ENCODE data around the gene RAB8B. TPM values are rescaled to one million over a fixed set of nuclear protein-coding genes. Genes with fewer than 3 reads are reported as not detected.

The RAB8B gene
- total and polyA plus RNA-seq, 9 of the 15 experiments (the other 6 are each of a cell fraction or from before 2014, with no cell fraction given), result 7.8 to 32.1 (median 24.2) TPM

GRCh38 chr15:63299943-63300575 is 110.7 kb downstream of the RAB8B start (continued):
- peak; percentile 84 for TF ChIP-seq ARID1B (IDR thresholded peaks at IDR 0.05)
- TF ChIP-seq LEF1 (IDR thresholded peaks at IDR 0.05), result peak; percentile 64; the same call in 1 of the 2 replicates
- TF ChIP-seq PHB2 (IDR thresholded peaks at IDR 0.05; ENCODE audit: low read depth), result peak; percentile 21; the same call in 1 of the 2 replicates
- no peak for TF ChIP-seq IRF2 (CRISPR knock-in tag; IDR thresholded peaks at IDR 0.05)
- TF ChIP-seq TRIM24 (IDR thresholded peaks at IDR 0.05), result peak in 1 of 2 experiments; percentile 73; a peak in 2 of 4 replicates
- TF ChIP-seq DIDO1 (tag; IDR thresholded peaks at IDR 0.05; ENCODE audit: low read depth), result no peak
- peak; percentile 73 for TF ChIP-seq KLF16 (IDR thresholded peaks at IDR 0.05)
- TF ChIP-seq RBM25 (IDR thresholded peaks at IDR 0.05; ENCODE audit: low read depth, low read length, severe bottlenecking), result no peak
- no peak for TF ChIP-seq POU5F1 (IDR thresholded peaks at IDR 0.05; ENCODE audit: borderline replicate concordance, low read depth, low read length, partially characterized antibody)
- TF ChIP-seq GABPB2 (CRISPR knock-in tag; conservative IDR thresholded peaks at IDR 0.05), result no peak
- peak; percentile 66; the same call in 1 of the 2 replicates for TF ChIP-seq SMARCA4 (IDR thresholded peaks at IDR 0.05)
- TF ChIP-seq RCOR1 (IDR thresholded peaks at IDR 0.05; ENCODE audit: borderline replicate concordance in 1 of 2, low read depth in 2 of 2, low read length in 2 of 2), result 0 out of 4 replicates have a peak, but pooled peaks of 1 of the 2 experiments have one; percentile 20
- peak; percentile 81 for TF ChIP-seq TEAD4 (IDR thresholded peaks at IDR 0.05; ENCODE audit: low read length)
- no peak for TF ChIP-seq TEAD4 (CRISPR knock-in tag; IDR thresholded peaks at IDR 0.05; ENCODE audit: borderline replicate concordance)
- TF ChIP-seq ZNF384 (IDR thresholded peaks at IDR 0.05; ENCODE audit: low read depth, low read length), result peak; percentile 78
- peak; percentile 39; the same call in 1 of the 2 replicates for TF ChIP-seq SOX6 (IDR thresholded peaks at IDR 0.05)
- peak; percentile 55; the same call in 1 of the 2 replicates for TF ChIP-seq NCOR1 (IDR thresholded peaks at IDR 0.05)
- TF ChIP-seq STAT5A (IDR thresholded peaks at IDR 0.05; ENCODE audit: borderline replicate concordance, low read length), result peak; percentile 25; the same call in 1 of the 2 replicates
- peak; percentile 62 for TF ChIP-seq POLR2AphosphoS5 (IDR thresholded peaks at IDR 0.05; ENCODE audit: control insufficient read depth, insufficient read depth, low read depth, low read length)
- peak; percentile 50; the same call in 1 of the 2 replicates for TF ChIP-seq BCOR (IDR thresholded peaks at IDR 0.05)
- peak; percentile 60 for TF ChIP-seq PML (IDR thresholded peaks at IDR 0.05; ENCODE audit: low read length)
- TF ChIP-seq NR2C2 (CRISPR knock-in tag; IDR thresholded peaks at IDR 0.05), result no peak
- peak; percentile 15; the same call in 1 of the 2 replicates for TF ChIP-seq NR2C2 (tag; IDR thresholded peaks at IDR 0.05)
